K562 (cell line): ENCODE data around the gene NT5C3B. TPM values are rescaled to one million over a fixed set of nuclear protein-coding genes. Genes with fewer than 3 reads are reported as not detected.

Source experiments
- ATAC-seq: fragments of 200-7000 bp; cut with Tn5 transposase; 3 replicates; pipeline ENCODE4 v1.9.1; 2020; ENCODE audit warnings: moderate library complexity
- BruUV-seq: library from RNA; stranded (reverse); fragments of 400-500 nt; replicated peaks from 2 replicates; lab custom pipeline; 2021; lab: Mats Ljungman, UMichigan
- CTCF ChIA-PET: fragments of 300-600 bp; formaldehyde crosslinking; extraction: SDS; loops from one replicate; lab custom pipeline; 2021; ENCODE audit warnings: low intra/inter-chr PET ratio; lab: Yijun Ruan, JAX
- POLR2A ChIA-PET: fragments of 300-600, 350-650 bp; sonication (Branson Sonifier 250); formaldehyde crosslinking; extraction: SDS; loops from one replicate; lab custom pipeline; 2021; ENCODE audit warnings: antibody characterized with exemption, inconsistent platforms; lab: Yijun Ruan, JAX
- DNase-seq, 4 experiments: peaks; one replicate each; pipeline versions ENCODE4 v3.0.0 to v3.0.0-alpha.2; 2011 to 2018; ENCODE audit warnings: low spot score in 3 of 4, mixed read lengths in 3 of 4; ENCODE audit errors: extremely low read depth in 1 of 4
- FAIRE-seq: peaks from 2 replicates; lab custom pipeline; 2011; peaks lifted over from hg19 to GRCh38; lab: Jason Lieb, UNC
- H2AFZ ChIP-seq: 2 replicates; pipeline ENCODE4 v1.6.0; 2011; ENCODE audit warnings: low read depth, low read length, control low read depth, inconsistent platforms
- H3K27ac ChIP-seq: fragments of 200-600 bp; 3 replicates; pipeline ENCODE4 v1.8.0; 2011; ENCODE audit warnings: low read depth, mild to moderate bottlenecking, control low read depth, inconsistent platforms, low read length, moderate library complexity, mixed read lengths; ENCODE audit errors: extremely low read depth
- H3K27me3 ChIP-seq, 2 experiments: fragments of 300-600 bp in 1 of 2; 2 replicates in 1 of 2; 3 replicates in 1 of 2; pipeline versions ENCODE4 v1.6.0 to v1.8.0; 2011; ENCODE audit warnings: inconsistent platforms in 2 of 2, low read length in 2 of 2, mild to moderate bottlenecking in 1 of 2, mixed read lengths in 1 of 2, moderate library complexity in 1 of 2; ENCODE audit not compliant: control insufficient read depth in 2 of 2, insufficient read depth in 2 of 2
- H3K36me3 ChIP-seq: fragments of 300-600 bp; 3 replicates; pipeline ENCODE4 v1.8.0; 2011; ENCODE audit warnings: mild to moderate bottlenecking, low read length, inconsistent platforms; ENCODE audit not compliant: control insufficient read depth, insufficient read depth
- H3K4me1 ChIP-seq, 2 experiments: fragments of 200-600 bp in 1 of 2; replicated peaks in 1 of 2; 2 replicates in 1 of 2; 3 replicates in 1 of 2; pipeline versions ENCODE4 v1.5.1 to v1.8.0; 2011; ENCODE audit warnings: inconsistent platforms in 2 of 2, low read length in 2 of 2, mild to moderate bottlenecking in 1 of 2, mixed read lengths in 1 of 2, moderate library complexity in 1 of 2; ENCODE audit not compliant: control insufficient read depth in 2 of 2, insufficient read depth in 2 of 2
- H3K4me2 ChIP-seq: 2 replicates; pipeline ENCODE4 v1.6.1; 2011; ENCODE audit warnings: low read length, control low read depth, inconsistent platforms, mixed read lengths; ENCODE audit not compliant: insufficient read depth
- H3K4me3 ChIP-seq: fragments of 200-600 bp; sonication (generic), shearing (Covaris generic); 2 replicates; pipeline ENCODE4 v1.5.1; 2016; ENCODE audit warnings: control low read depth, inconsistent platforms
- H3K79me2 ChIP-seq: fragments of 200-600 bp; 3 replicates; pipeline ENCODE4 v1.8.0; 2011; ENCODE audit warnings: low read length, inconsistent platforms; ENCODE audit not compliant: control insufficient read depth, insufficient read depth
- H3K9ac ChIP-seq, 2 experiments: 2 replicates each; pipeline versions ENCODE4 v1.6.0 to v1.6.1; 2011; ENCODE audit warnings: low read depth in 2 of 2, low read length in 2 of 2, control low read depth in 1 of 2, inconsistent platforms in 1 of 2, mild to moderate bottlenecking in 1 of 2, mixed read lengths in 1 of 2; ENCODE audit not compliant: insufficient read depth in 1 of 2
- H3K9me1 ChIP-seq: one replicate; pipeline ENCODE4 v1.6.0; 2011; ENCODE audit warnings: inconsistent platforms, mild to moderate bottlenecking, low read length, moderate library complexity; ENCODE audit not compliant: control insufficient read depth, insufficient read depth
- H3K9me3 ChIP-seq: replicated peaks from 2 replicates; pipeline ENCODE4 v1.5.1; 2011; ENCODE audit warnings: low read depth, low read length, inconsistent platforms; ENCODE audit not compliant: control insufficient read depth, insufficient read depth
- H4K20me1 ChIP-seq: replicated peaks from 2 replicates; pipeline ENCODE4 v1.6.1; 2011; ENCODE audit warnings: low read length, inconsistent platforms, mixed read lengths; ENCODE audit not compliant: control insufficient read depth, insufficient read depth
- ARHGAP35 ChIP-seq: fragments of 450-650 bp; IDR thresholded peaks from 2 replicates; pipeline ENCODE4 v1.6.1; 2018; ENCODE audit not compliant: partially characterized antibody
- ATF7 ChIP-seq: fragments of 450-650 bp; IDR thresholded peaks from 2 replicates; pipeline ENCODE4 v1.7.1; 2014; ENCODE audit warnings: mild to moderate bottlenecking, moderate library complexity
- BRD9 ChIP-seq: fragments of 450-650 bp; IDR thresholded peaks from 2 replicates; pipeline ENCODE4 v1.6.1; 2018; ENCODE audit warnings: low read depth; ENCODE audit not compliant: partially characterized antibody
- CAMTA2 ChIP-seq: fragments of 250-450 bp; sonication (Bioruptor Pico); conservative IDR thresholded peaks from 2 replicates; pipeline ENCODE4 v1.5.1; 2022
- ETS1 ChIP-seq: conservative IDR thresholded peaks from 2 replicates; pipeline ENCODE4 v1.6.1; 2011; ENCODE audit warnings: low read depth, mild to moderate bottlenecking, low read length; ENCODE audit not compliant: control insufficient read depth
- EZH2 ChIP-seq: IDR thresholded peaks from 2 replicates; pipeline ENCODE4 v1.6.1; 2012; ENCODE audit warnings: low read depth, mild to moderate bottlenecking, inconsistent platforms, low read length, borderline replicate concordance
- FOSL1 ChIP-seq: fragments of 200-800 bp; sonication (Bioruptor generic); conservative IDR thresholded peaks from 2 replicates; pipeline ENCODE4 v1.6.1; 2016; ENCODE audit warnings: missing genetic modification characterization, missing compliant biosample characterization
- NR1H2 ChIP-seq: sonication (generic); formaldehyde crosslinking; IDR thresholded peaks from 2 replicates; pipeline ENCODE4 v1.4.0; 2020; ENCODE audit warnings: mild to moderate bottlenecking, missing genetic modification reagents
- POLR2H ChIP-seq: IDR thresholded peaks from 2 replicates; pipeline ENCODE4 v1.6.1; 2016; ENCODE audit warnings: missing genetic modification characterization, low read depth, mild to moderate bottlenecking, control low read depth, missing compliant biosample characterization, moderate library complexity
- RBFOX2 ChIP-seq: fragments of 200-400 bp; formaldehyde crosslinking; IDR thresholded peaks from 2 replicates; pipeline ENCODE4 v1.6.1; 2017; ENCODE audit warnings: low read depth, mild to moderate bottlenecking, low read length, moderate library complexity
- SRSF1 ChIP-seq: fragments of 200-400 bp; formaldehyde crosslinking; IDR thresholded peaks from 2 replicates; pipeline ENCODE4 v1.6.1; 2017; ENCODE audit warnings: mild to moderate bottlenecking, low read depth, low read length, moderate library complexity
- TSC22D4 ChIP-seq: fragments of 450-650 bp; IDR thresholded peaks from 2 replicates; pipeline ENCODE4 v1.6.1; 2016; ENCODE audit warnings: missing genetic modification characterization, missing biosample characterization, control low read depth
- ZBTB8A ChIP-seq: fragments of 450-650 bp; IDR thresholded peaks from 2 replicates; pipeline ENCODE4 v1.6.1; 2018; ENCODE audit warnings: mild to moderate bottlenecking, moderate library complexity; ENCODE audit not compliant: partially characterized antibody
- ZNF146 ChIP-seq: IDR thresholded peaks from one replicate; pipeline ENCODE4 v1.6.1; 2018; ENCODE audit warnings: missing compliant biosample characterization; ENCODE audit not compliant: unreplicated experiment
- ZNF507 ChIP-seq: conservative IDR thresholded peaks from 2 replicates; pipeline ENCODE4 v1.6.1; 2017; ENCODE audit warnings: missing genetic modification characterization, missing compliant biosample characterization
- WGBS: fragments of 100-300 bp; shearing (Covaris generic); methylation state at CpG from one replicate; pipeline ENCODE4 v1.1.6; 2016; ENCODE audit warnings: low coverage, mixed read lengths; ENCODE audit not compliant: insufficient coverage; ENCODE audit errors: missing lambda C conversion rate; 5-methylcytosine and 5-hydroxymethylcytosine counted together
- in situ Hi-C: fragments of 300-500 bp; cut with MboI; formaldehyde crosslinking; loops from 4 replicates; pipeline ENCODE4 v1.15.0; 2018; ENCODE audit warnings: inconsistent platforms, mixed read lengths
- intact Hi-C: fragments of 100-400 bp; cut with micrococcal nuclease; formaldehyde crosslinking; loops from 2 replicates; pipeline ENCODE4 v1.14.2; 2022
- polyA plus RNA-seq, 8 experiments: library from polyadenylated mRNA; depleted of rRNA in 4 of 8; stranded (reverse) in 5 of 8; unstranded in 3 of 8; fragments of >200 nt; fragmentation: Nextera tagmentation in 2 of 8; fragmentation: Illumina TruSeq in 1 of 8; extraction: Ambion mirVana in 2 of 8; extraction: Trizol in 1 of 8; gene quantifications; 2 replicates each; pipeline versions ENCODE4 v1.2.1 to v1.2.3, GENCODE V29; 2011 to 2014; ENCODE audit warnings: inconsistent platforms in 1 of 8, missing spikeins in 1 of 8
- total RNA-seq, 7 experiments: library from RNA; depleted of rRNA in 6 of 7; stranded (reverse); fragments of >200 nt in 6 of 7; fragmentation: Illumina TruSeq in 2 of 7; extraction: Trizol in 2 of 7; gene quantifications; 2 replicates each; pipeline versions ENCODE4 v1.2.1 to v1.2.3, GENCODE V29; 2011 to 2021; ENCODE audit warnings: low replicate concordance in 1 of 7
- TF ChIP-seq, protein P1 (sequence below): fragments of 450-650 bp; IDR thresholded peaks from 2 replicates; pipeline ENCODE4 v1.7.0; 2016; ENCODE audit warnings: borderline replicate concordance
- TF ChIP-seq, protein P2 (sequence below), 2 experiments: fragments of 250-450 bp in 1 of 2; fragments of 450-650 bp in 1 of 2; sonication (Bioruptor Pico) in 1 of 2; IDR thresholded peaks; 2 replicates each; pipeline versions ENCODE4 v1.6.1 to v1.8.0; 2016 to 2021; ENCODE audit warnings: mild to moderate bottlenecking in 2 of 2, moderate library complexity in 2 of 2, missing compliant biosample characterization in 1 of 2, missing genetic modification characterization in 1 of 2

Gene NT5C3B
- total and polyA plus RNA-seq, 9 of the 15 experiments (the other 6 are each of a cell fraction or from before 2014, with no cell fraction given): 2.0 to 166 (median 85.0) TPM

- no peak overlapping the region for H3K4me2 ChIP-seq
- WGBS: 81% methylated on average over 6 of the region's 6 CpGs
- H3K4me1 ChIP-seq: no peaks in the 10 kb centered on the region
- no peaks in the 10 kb centered on the region for H3K27me3 ChIP-seq
- no peak overlapping the region for H2AFZ ChIP-seq
- no peak for ATAC-seq
- intact Hi-C loops: loop anchor here (10.0 kb wide), 1 partner anchor 78 kb away; no protein-coding TSS in a partner anchor
- no peak for DNase-seq
- TF ChIP-seq SRSF1: no peak
- TF ChIP-seq FOSL1 (tag): no peak
- TF ChIP-seq, protein P1, sequence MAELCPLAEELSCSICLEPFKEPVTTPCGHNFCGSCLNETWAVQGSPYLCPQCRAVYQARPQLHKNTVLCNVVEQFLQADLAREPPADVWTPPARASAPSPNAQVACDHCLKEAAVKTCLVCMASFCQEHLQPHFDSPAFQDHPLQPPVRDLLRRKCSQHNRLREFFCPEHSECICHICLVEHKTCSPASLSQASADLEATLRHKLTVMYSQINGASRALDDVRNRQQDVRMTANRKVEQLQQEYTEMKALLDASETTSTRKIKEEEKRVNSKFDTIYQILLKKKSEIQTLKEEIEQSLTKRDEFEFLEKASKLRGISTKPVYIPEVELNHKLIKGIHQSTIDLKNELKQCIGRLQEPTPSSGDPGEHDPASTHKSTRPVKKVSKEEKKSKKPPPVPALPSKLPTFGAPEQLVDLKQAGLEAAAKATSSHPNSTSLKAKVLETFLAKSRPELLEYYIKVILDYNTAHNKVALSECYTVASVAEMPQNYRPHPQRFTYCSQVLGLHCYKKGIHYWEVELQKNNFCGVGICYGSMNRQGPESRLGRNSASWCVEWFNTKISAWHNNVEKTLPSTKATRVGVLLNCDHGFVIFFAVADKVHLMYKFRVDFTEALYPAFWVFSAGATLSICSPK: no peak
- no peak for TF ChIP-seq ARHGAP35
- no peak for TF ChIP-seq CAMTA2 (CRISPR knock-in tag)
- TF ChIP-seq ZNF146 (CRISPR knock-in tag): no peak
- TF ChIP-seq ZNF507 (tag): no peak
- no peak for TF ChIP-seq POLR2H
- TF ChIP-seq ETS1: no peak
- no peak for TF ChIP-seq NR1H2 (CRISPR knock-in tag)
- no peak for TF ChIP-seq ATF7
- TF ChIP-seq EZH2: no peak
- TF ChIP-seq TSC22D4: no peak
- no peak for TF ChIP-seq RBFOX2
- TF ChIP-seq BRD9: no peak
- TF ChIP-seq, protein P2, sequence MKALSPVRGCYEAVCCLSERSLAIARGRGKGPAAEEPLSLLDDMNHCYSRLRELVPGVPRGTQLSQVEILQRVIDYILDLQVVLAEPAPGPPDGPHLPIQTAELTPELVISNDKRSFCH (CRISPR knock-in tag; IDR thresholded peaks at IDR 0.05): no peak
- TF ChIP-seq, protein P2 (tag; IDR thresholded peaks at IDR 0.05): no peak
- TF ChIP-seq ZBTB8A: no peak
- CTCF ChIA-PET: no interaction called here
- H3K4me3 ChIP-seq: no peak overlapping the region
- H3K9me1 ChIP-seq: no peaks in the 10 kb centered on the region
- 0 out of 4 replicates have a peak overlapping the region, but pooled peaks of 1 of the 2 experiments have one; percentile 50 for H3K9ac ChIP-seq
- peaks cover 96% of the 10 kb centered on the region for H3K36me3 ChIP-seq
- H3K79me2 ChIP-seq: no peaks in the 10 kb centered on the region; the same call in 2 of the 3 replicates
- no TSS peak for BruUV-seq
- in situ Hi-C loops: no loop called here
- POLR2A ChIA-PET: interaction anchor here (0.7 to 1.6 kb wide), 6 partner anchors 9 to 92 kb away, joined by 3 to 4 read pairs (median 3); no protein-coding TSS in a partner anchor
- H4K20me1 ChIP-seq: no peaks in the 10 kb centered on the region
- no peak overlapping the region for H3K27ac ChIP-seq
- no peaks in the 10 kb centered on the region for H3K9me3 ChIP-seq
- FAIRE-seq: no peak
Measured at GRCh38 chr17:41882756-41883155, 46.7 kb upstream of the NT5C3B start.
